Endothelial cell of umbilical vein (primary cell): ENCODE results near the gene TRPM5. TPM values are rescaled to one million over a fixed set of nuclear protein-coding genes. Genes with fewer than 3 reads are reported as not detected.

ENCODE experiments used
- BruUV-seq: library from RNA; stranded (reverse); fragments of 400-500 nt; replicated peaks from 2 replicates; lab custom pipeline; 2021; lab: Mats Ljungman, UMichigan
- CTCF ChIA-PET: fragments of 300-600, 350-600 bp; sonication (Branson Sonifier 250); formaldehyde crosslinking; loops from one replicate; lab custom pipeline; 2021; ENCODE audit warnings: antibody characterized with exemption, inconsistent platforms; lab: Charles Lee
- POLR2A ChIA-PET: fragments of 300-600, 350-600 bp; sonication (Branson Sonifier 250); formaldehyde crosslinking; loops from one replicate; lab custom pipeline; 2021; ENCODE audit warnings: antibody characterized with exemption, inconsistent platforms; lab: Charles Lee
- DNase-seq: peaks from one replicate; pipeline ENCODE4 v3.0.0-alpha.2; 2011; ENCODE audit warnings: low read depth, low spot score
- FAIRE-seq: peaks from 2 replicates; lab custom pipeline; 2011; peaks lifted over from hg19 to GRCh38; lab: Jason Lieb, UNC
- H2AFZ ChIP-seq: 2 replicates; pipeline ENCODE4 v1.6.0; 2012; ENCODE audit warnings: low read depth, low read length, control low read depth, inconsistent platforms
- H3K27ac ChIP-seq: 2 replicates; pipeline ENCODE4 v1.5.1; 2011; ENCODE audit warnings: low read depth, mild to moderate bottlenecking, control low read depth, low read length, moderate library complexity; ENCODE audit not compliant: insufficient read depth
- H3K27me3 ChIP-seq, 2 experiments: 2 replicates each; pipeline versions ENCODE4 v1.6.0 to v1.6.1; 2011; ENCODE audit warnings: low read length in 2 of 2, mixed read lengths in 1 of 2; ENCODE audit not compliant: control insufficient read depth in 2 of 2, insufficient read depth in 2 of 2
- H3K36me3 ChIP-seq, 2 experiments: 2 replicates in 1 of 2; 3 replicates in 1 of 2; pipeline ENCODE4 v1.5.1; 2011; ENCODE audit warnings: low read length in 2 of 2, mild to moderate bottlenecking in 1 of 2, moderate library complexity in 1 of 2; ENCODE audit not compliant: control insufficient read depth in 2 of 2, insufficient read depth in 2 of 2; ENCODE audit errors: extremely low read depth in 1 of 2
- H3K4me1 ChIP-seq: 3 replicates; pipeline ENCODE4 v1.5.1; 2011; ENCODE audit warnings: mild to moderate bottlenecking, low read length; ENCODE audit not compliant: control insufficient read depth, insufficient read depth; ENCODE audit errors: extremely low read depth
- H3K4me2 ChIP-seq: 2 replicates; pipeline ENCODE4 v1.6.1; 2011; ENCODE audit warnings: low read length, control low read depth, mixed read lengths; ENCODE audit not compliant: insufficient read depth
- H3K4me3 ChIP-seq, 3 experiments: fragments of 200-600 bp in 1 of 3; sonication (generic), shearing (Covaris generic) in 1 of 3; replicated peaks in 1 of 3; 2 replicates each; pipeline ENCODE4 v1.5.1; 2011 to 2016; ENCODE audit warnings: control low read depth in 3 of 3, low read length in 3 of 3, mild to moderate bottlenecking in 2 of 3, inconsistent platforms in 1 of 3, low read depth in 1 of 3, moderate library complexity in 1 of 3; ENCODE audit not compliant: insufficient read depth in 1 of 3
- H3K79me2 ChIP-seq: 2 replicates; pipeline ENCODE4 v1.6.0; 2012; ENCODE audit warnings: low read length, inconsistent platforms; ENCODE audit not compliant: control insufficient read depth, insufficient read depth
- H3K9ac ChIP-seq: replicated peaks from 2 replicates; pipeline ENCODE3; 2011; ENCODE audit warnings: low read length, control low read depth; ENCODE audit not compliant: insufficient read depth; ENCODE audit errors: extremely low read depth
- H3K9me1 ChIP-seq: replicated peaks from 3 replicates; pipeline ENCODE4 v1.6.0; 2011; ENCODE audit warnings: mild to moderate bottlenecking, low read length; ENCODE audit not compliant: control insufficient read depth, insufficient read depth; ENCODE audit errors: extremely low read depth
- H3K9me3 ChIP-seq: replicated peaks from 2 replicates; pipeline ENCODE4 v1.5.1; 2012; ENCODE audit warnings: low read length, inconsistent platforms; ENCODE audit not compliant: control insufficient read depth, insufficient read depth
- H4K20me1 ChIP-seq: replicated peaks from 2 replicates; pipeline ENCODE3; 2011; ENCODE audit warnings: mild to moderate bottlenecking, low read length; ENCODE audit not compliant: control insufficient read depth, insufficient read depth; ENCODE audit errors: extremely low read depth
- CTCF ChIP-seq, 2 donors: IDR thresholded peaks; 1 replicate in 1 of 2; 2 replicates in 1 of 2; pipeline ENCODE4 v1.5.1; 2011; ENCODE audit warnings: low read length in 2 of 2, mild to moderate bottlenecking in 2 of 2, moderate library complexity in 2 of 2, control low read depth in 1 of 2, inconsistent platforms in 1 of 2, low read depth in 1 of 2; ENCODE audit not compliant: insufficient read depth in 1 of 2; ENCODE audit errors: extremely low read depth in 1 of 2
- EZH2 ChIP-seq: IDR thresholded peaks from 2 replicates; pipeline ENCODE4 v1.6.1; 2012; ENCODE audit warnings: borderline replicate concordance, low read depth, mild to moderate bottlenecking, moderate library complexity, low read length, inconsistent platforms; ENCODE audit not compliant: severe bottlenecking
- FOS ChIP-seq: IDR thresholded peaks from 2 replicates; pipeline ENCODE4 v1.6.1; 2011; ENCODE audit warnings: mild to moderate bottlenecking, low read length, moderate library complexity, borderline replicate concordance; ENCODE audit not compliant: insufficient read depth
- GATA2 ChIP-seq: IDR thresholded peaks from 2 replicates; pipeline ENCODE4 v1.7.0; 2011; ENCODE audit warnings: low read depth, mild to moderate bottlenecking, moderate library complexity, mixed read lengths, low read length; ENCODE audit not compliant: insufficient read length, insufficient read depth
- JUN ChIP-seq: IDR thresholded peaks from 2 replicates; pipeline ENCODE4 v1.6.1; 2011; ENCODE audit warnings: borderline replicate concordance, low read depth; ENCODE audit not compliant: insufficient read length, insufficient read depth
- MAX ChIP-seq: IDR thresholded peaks from 2 replicates; pipeline ENCODE4 v1.6.1; 2011; ENCODE audit not compliant: insufficient read depth, insufficient read length
- MYC ChIP-seq: IDR thresholded peaks from one replicate; pipeline ENCODE4 v1.6.1; 2011; ENCODE audit warnings: mild to moderate bottlenecking, low read depth, low read length
- POLR2A ChIP-seq: IDR thresholded peaks from 2 replicates; pipeline ENCODE4 v1.6.1; 2012; ENCODE audit warnings: low read depth, mild to moderate bottlenecking, control low read depth, low read length
- POLR2AphosphoS5 ChIP-seq: IDR thresholded peaks from 2 replicates; pipeline ENCODE4 v1.6.1; 2012; ENCODE audit warnings: low read depth, mild to moderate bottlenecking, control low read depth, low read length, moderate library complexity; ENCODE audit not compliant: insufficient read depth
- dilution Hi-C: fragments of 300-500 bp; cut with MboI; formaldehyde crosslinking; loops from one replicate; pipeline ENCODE4 v1.15.0; 2019; ENCODE audit warnings: low sequenced_read_pairs; ENCODE audit not compliant: extremely low pct_ligation_motif_present
- intact Hi-C: fragments of 100-400 bp; cut with micrococcal nuclease; formaldehyde crosslinking; loops from one replicate; pipeline ENCODE4 v1.10.0; 2022
- polyA plus RNA-seq, 4 experiments: library from polyadenylated mRNA; depleted of rRNA in 3 of 4; stranded (reverse) in 3 of 4; unstranded in 1 of 4; fragments of >200 nt; gene quantifications; 2 replicates each; pipeline versions ENCODE4 v1.2.1 to v1.2.3, GENCODE V29; 2011 to 2012; ENCODE audit warnings: missing spikeins in 1 of 4
- total RNA-seq: library from RNA; stranded (reverse); gene quantifications from 2 replicates; pipeline ENCODE4 v1.2.3, GENCODE V29; 2021

Gene TRPM5
- total and polyA plus RNA-seq, 2 donors (not counting 3 experiments of a cell fraction or from before 2014, with no cell fraction given) = not detected

- no peaks in the 10 kb centered on the region for H4K20me1 ChIP-seq
- ChIA-PET POLR2A (no interaction called here), CTCF (no interaction called here)
- no peaks in the 10 kb centered on the region for H3K27me3 ChIP-seq
- H3K4me3 ChIP-seq = no peak overlapping the region
- H3K9me1 ChIP-seq = no peaks in the 10 kb centered on the region
- H2AFZ ChIP-seq = no peak overlapping the region
- H3K79me2 ChIP-seq = no peaks in the 10 kb centered on the region
- FAIRE-seq (no peak), DNase-seq (no peak)
- H3K9me3 ChIP-seq = no peaks in the 10 kb centered on the region
- H3K27ac ChIP-seq = no peak overlapping the region
- no peaks in the 10 kb centered on the region for H3K36me3 ChIP-seq
- H3K4me1 ChIP-seq = no peaks in the 10 kb centered on the region
- BruUV-seq = no TSS peak
- H3K9ac ChIP-seq = no peak overlapping the region
- H3K4me2 ChIP-seq = no peak overlapping the region
- TF ChIP-seq JUN (no peak), MAX (no peak), GATA2 (no peak), POLR2AphosphoS5 (no peak), FOS (no peak), EZH2 (no peak), POLR2A (no peak), MYC (no peak), CTCF (IDR thresholded peaks at IDR 0.05; ENCODE audit: extremely low read depth in 1 of 2, insufficient read depth in 1 of 2, low read depth in 1 of 2, low read length in 2 of 2) (no peak)
- dilution Hi-C loops (no loop called here), intact Hi-C loops (no loop called here)
Observed at GRCh38 chr11:2466069-2466801, 21.9 kb upstream of the TRPM5 start.
